Sigmoid colon (tissue), 7 donors: ENCODE data around the gene NUDT22. TPM values are rescaled to one million over a fixed set of nuclear protein-coding genes. Genes with fewer than 3 reads are reported as not detected.

Experiments used
- DNase-seq: peaks from one replicate; pipeline ENCODE4 v3.0.0-alpha.2; 2019
- H3K27ac ChIP-seq, 4 donors: fragments of 200-600 bp; sonication (generic); one replicate each; pipeline ENCODE4 v1.5.1; 2016 to 2019; ENCODE audit warnings: mild to moderate bottlenecking in 1 of 4
- H3K27me3 ChIP-seq, 3 donors: fragments of 200-600 bp; sonication (generic); one replicate each; pipeline ENCODE4 v1.5.1; 2019; ENCODE audit warnings: mild to moderate bottlenecking in 1 of 3
- H3K36me3 ChIP-seq, 4 donors: fragments of 200-600 bp; sonication (generic); one replicate each; pipeline ENCODE4 v1.5.1; 2016 to 2019
- H3K4me1 ChIP-seq, 4 donors: fragments of 200-600 bp; sonication (generic); one replicate each; pipeline ENCODE4 v1.5.1; 2017 to 2019
- H3K4me3 ChIP-seq, 4 donors: fragments of 200-600 bp; sonication (generic); one replicate each; pipeline ENCODE4 v1.5.1; 2017 to 2019; ENCODE audit warnings: mild to moderate bottlenecking in 2 of 4, moderate library complexity in 1 of 4
- H3K9me3 ChIP-seq, 4 donors: fragments of 200-600 bp in 3 of 4; sonication (generic) in 3 of 4; one replicate each; pipeline versions ENCODE4 v1.5.1 to v1.6.1; 2013 to 2019
- EP300 ChIP-seq, 4 donors: sonication (generic); formaldehyde crosslinking; IDR thresholded peaks; one replicate each; pipeline ENCODE4 v1.6.1; 2017; ENCODE audit warnings: antibody characterized with exemption in 4 of 4
- POLR2A ChIP-seq, 2 donors: fragments of 450-650 bp; IDR thresholded peaks; one replicate each; pipeline ENCODE4 v1.6.1; 2016; ENCODE audit warnings: antibody characterized with exemption in 2 of 2, mild to moderate bottlenecking in 2 of 2, moderate library complexity in 2 of 2
- POLR2AphosphoS5 ChIP-seq, 4 donors: sonication (generic); formaldehyde crosslinking; IDR thresholded peaks; one replicate each; pipeline ENCODE4 v1.6.1; 2017; ENCODE audit warnings: antibody characterized with exemption in 4 of 4
- WGBS, 2 donors: extraction: QIAGEN DNeasy Blood & Tissue Kit; methylation state at CpG; one replicate each; pipeline ENCODE4 v1.1.7; 2013; 5-methylcytosine and 5-hydroxymethylcytosine counted together
- intact Hi-C: fragments of 100-400 bp; cut with DNase I; formaldehyde crosslinking; loops from one replicate; pipeline ENCODE4 v1.15.1; 2023
- polyA plus RNA-seq, 3 donors: library from polyadenylated mRNA; stranded (reverse); fragments of 200-250 nt; gene quantifications; one replicate each; pipeline ENCODE4 v1.2.3, GENCODE V29; 2013
- total RNA-seq, 4 donors: library from RNA; depleted of rRNA; stranded (reverse); fragments of >200 nt; gene quantifications; one replicate each; pipeline ENCODE4 v1.1.0, GENCODE V29; 2016
- TF ChIP-seq, protein P1 (sequence below), 4 experiments: fragments of 450-650 bp in 3 of 4; fragments of 200-600 bp in 1 of 4; IDR thresholded peaks; one replicate each; pipeline ENCODE4 v1.5.1; 2016 to 2019; ENCODE audit warnings: antibody characterized with exemption in 4 of 4, mild to moderate bottlenecking in 3 of 4, moderate library complexity in 2 of 4
- donor health status: healthy with polysubstance abuse.
- donor health status: Bipolar disorder and iron deficiency.
- donor health status: healthy.

NUDT22 gene
- total and polyA plus RNA-seq, 7 donors, result 41.4 to 130 (median 64.8) TPM

DNA sequence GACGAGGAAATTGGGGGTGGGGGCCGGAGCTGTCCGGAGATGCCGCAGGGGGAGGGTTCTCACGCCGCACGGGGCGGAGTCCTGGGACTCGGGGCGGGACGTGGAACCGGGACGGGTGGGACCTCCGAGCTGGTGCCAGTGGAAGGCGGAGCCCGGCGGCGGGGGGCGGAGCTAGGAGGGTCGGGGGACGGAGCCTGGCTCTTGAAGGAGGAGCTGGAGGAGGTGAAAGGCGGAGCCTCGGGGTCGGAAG lies 15.1 kb downstream of the NUDT22 start:
- peaks cover 0 to 40% (median 5%) of the 10 kb centered on the region in 4 donors for H3K36me3 ChIP-seq
- DNase-seq, result peak; percentile 100
- 0 to 1% methylated on average over 24 of the region's 24 CpGs for WGBS, 2 donors
- peaks cover 0 to 53% (median 38%) of the 10 kb centered on the region in 4 donors for H3K4me1 ChIP-seq
- H3K4me3 ChIP-seq, result peak overlapping the region; percentile 62 to 97 (median 89)
- H3K27ac ChIP-seq, result peak overlapping the region; percentile 93 to 99 (median 98)
- no peaks in the 10 kb centered on the region for H3K27me3 ChIP-seq
- no peaks in the 10 kb centered on the region for H3K9me3 ChIP-seq
- intact Hi-C loops, result no loop called here
- TF ChIP-seq, protein P1, sequence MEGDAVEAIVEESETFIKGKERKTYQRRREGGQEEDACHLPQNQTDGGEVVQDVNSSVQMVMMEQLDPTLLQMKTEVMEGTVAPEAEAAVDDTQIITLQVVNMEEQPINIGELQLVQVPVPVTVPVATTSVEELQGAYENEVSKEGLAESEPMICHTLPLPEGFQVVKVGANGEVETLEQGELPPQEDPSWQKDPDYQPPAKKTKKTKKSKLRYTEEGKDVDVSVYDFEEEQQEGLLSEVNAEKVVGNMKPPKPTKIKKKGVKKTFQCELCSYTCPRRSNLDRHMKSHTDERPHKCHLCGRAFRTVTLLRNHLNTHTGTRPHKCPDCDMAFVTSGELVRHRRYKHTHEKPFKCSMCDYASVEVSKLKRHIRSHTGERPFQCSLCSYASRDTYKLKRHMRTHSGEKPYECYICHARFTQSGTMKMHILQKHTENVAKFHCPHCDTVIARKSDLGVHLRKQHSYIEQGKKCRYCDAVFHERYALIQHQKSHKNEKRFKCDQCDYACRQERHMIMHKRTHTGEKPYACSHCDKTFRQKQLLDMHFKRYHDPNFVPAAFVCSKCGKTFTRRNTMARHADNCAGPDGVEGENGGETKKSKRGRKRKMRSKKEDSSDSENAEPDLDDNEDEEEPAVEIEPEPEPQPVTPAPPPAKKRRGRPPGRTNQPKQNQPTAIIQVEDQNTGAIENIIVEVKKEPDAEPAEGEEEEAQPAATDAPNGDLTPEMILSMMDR (IDR thresholded peaks at IDR 0.05), result no peak
- TF ChIP-seq POLR2A (IDR thresholded peaks at IDR 0.05) (no peak), EP300 (IDR thresholded peaks at IDR 0.05) (no peak), POLR2AphosphoS5 (IDR thresholded peaks at IDR 0.05) (no peak)

DNA sequence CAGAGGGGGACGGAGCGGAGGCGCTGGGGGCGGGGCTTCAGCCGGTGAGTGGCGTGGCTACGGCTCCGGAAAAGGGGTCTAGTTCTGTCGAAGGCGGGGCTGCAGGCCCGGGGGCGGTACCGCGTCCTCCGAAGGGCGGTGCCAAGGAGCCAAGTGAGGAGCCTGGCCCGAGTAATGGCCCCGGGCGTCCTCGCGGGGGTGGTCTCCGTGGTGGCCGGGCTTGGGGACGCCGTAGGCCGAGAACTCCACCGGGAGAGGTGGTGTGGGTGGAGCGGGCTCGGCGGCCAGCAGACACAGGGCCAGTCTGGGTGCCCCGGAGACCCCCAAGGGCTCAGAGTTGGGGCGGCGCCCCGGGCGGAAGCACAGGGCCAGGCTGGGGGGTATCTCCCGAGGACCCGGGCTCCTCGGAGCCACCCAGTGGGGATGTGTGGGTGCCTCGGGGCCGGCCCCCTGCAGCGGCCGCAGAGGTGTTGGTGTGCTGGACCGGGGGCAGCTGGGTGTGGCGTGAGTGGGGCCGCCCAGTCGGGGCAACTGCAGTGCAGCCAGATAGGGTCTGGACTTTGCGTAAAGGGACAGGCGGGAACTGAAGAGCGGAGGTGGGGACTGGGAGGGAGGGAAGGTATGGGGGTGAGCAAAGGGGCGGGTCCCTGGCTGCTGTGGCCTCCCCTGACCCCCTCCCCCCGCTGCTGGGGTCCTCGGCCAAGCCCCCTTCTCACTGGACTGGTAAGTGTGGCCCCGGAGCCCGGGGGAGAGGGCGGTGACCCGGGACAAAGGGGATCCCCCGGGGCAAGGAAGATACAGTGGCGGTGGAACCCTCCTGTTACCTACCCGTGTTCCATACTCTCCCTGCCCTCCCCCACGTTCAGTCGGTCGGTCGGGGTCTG lies 15.7 kb downstream of the NUDT22 start:
- Histone ChIP-seq H3K4me3 (peak overlapping the region; percentile 85 to 97 (median 94)), H3K9me3 (no peaks in the 10 kb centered on the region), H3K36me3 (peaks cover 0 to 37% (median 5%) of the 10 kb centered on the region in 4 donors), H3K4me1 (peaks cover 0 to 54% (median 38%) of the 10 kb centered on the region in 4 donors), H3K27me3 (no peaks in the 10 kb centered on the region), H3K27ac (peak overlapping the region; percentile 93 to 99 (median 98))
- DNase-seq, result peak; percentile 86
- 0 to 1% methylated on average over 63 of the region's 63 CpGs for WGBS, 2 donors
- no peak for TF ChIP-seq EP300 (IDR thresholded peaks at IDR 0.05)
- TF ChIP-seq, protein P1 (IDR thresholded peaks at IDR 0.05), result no peak
- TF ChIP-seq POLR2AphosphoS5 (IDR thresholded peaks at IDR 0.05), result peak; percentile 83 to 91 (median 85)
- TF ChIP-seq POLR2A (IDR thresholded peaks at IDR 0.05), result peak; percentile 29 to 91
- intact Hi-C loops, result no loop called here

DNA sequence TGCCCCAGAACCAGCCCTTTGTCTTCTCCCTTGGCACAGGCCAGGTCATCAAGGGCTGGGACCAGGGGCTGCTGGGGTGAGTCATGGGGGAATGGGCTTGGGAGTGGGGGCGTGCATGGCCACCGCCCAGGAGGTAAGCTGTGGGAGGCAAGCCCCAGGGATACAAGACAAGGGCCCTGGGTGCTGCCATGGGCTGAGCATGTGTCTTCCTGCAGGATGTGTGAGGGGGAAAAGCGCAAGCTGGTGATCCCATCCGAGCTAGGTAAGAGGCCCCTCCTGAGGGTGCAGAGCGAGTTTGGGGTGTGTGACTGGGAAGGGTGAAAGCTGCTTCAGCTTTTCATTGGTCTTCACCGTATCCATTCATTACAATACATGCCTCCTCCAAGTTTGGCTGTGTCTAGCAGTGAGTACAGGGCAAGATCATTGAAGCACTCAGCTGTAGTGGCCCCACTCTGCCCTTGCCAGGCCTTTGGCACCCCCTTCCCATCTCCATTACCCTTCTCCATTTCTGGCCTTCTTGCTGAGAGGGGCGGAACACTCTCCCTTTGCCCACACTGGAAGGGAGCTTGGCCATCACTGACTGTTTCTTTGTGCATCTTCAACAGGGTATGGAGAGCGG lies 17.3 kb downstream of the NUDT22 start:
- peaks cover 0 to 21% (median 4%) of the 10 kb centered on the region in 4 donors for H3K36me3 ChIP-seq
- TF ChIP-seq, protein P1 (IDR thresholded peaks at IDR 0.05), result no peak
- TF ChIP-seq EP300 (IDR thresholded peaks at IDR 0.05) (no peak), POLR2A (IDR thresholded peaks at IDR 0.05) (no peak), POLR2AphosphoS5 (IDR thresholded peaks at IDR 0.05) (no peak)
- peak overlapping the region in 3 of 4 donors; percentile 93 to 99 (median 96) for H3K27ac ChIP-seq
- no peaks in the 10 kb centered on the region for H3K9me3 ChIP-seq
- WGBS, 2 donors, result 70 to 85% methylated on average over 8 of the region's 8 CpGs
- no peak overlapping the region for H3K4me3 ChIP-seq
- peaks cover 0 to 67% (median 44%) of the 10 kb centered on the region in 4 donors for H3K4me1 ChIP-seq
- intact Hi-C loops, result no loop called here
- DNase-seq, result no peak
- no peaks in the 10 kb centered on the region for H3K27me3 ChIP-seq

DNA sequence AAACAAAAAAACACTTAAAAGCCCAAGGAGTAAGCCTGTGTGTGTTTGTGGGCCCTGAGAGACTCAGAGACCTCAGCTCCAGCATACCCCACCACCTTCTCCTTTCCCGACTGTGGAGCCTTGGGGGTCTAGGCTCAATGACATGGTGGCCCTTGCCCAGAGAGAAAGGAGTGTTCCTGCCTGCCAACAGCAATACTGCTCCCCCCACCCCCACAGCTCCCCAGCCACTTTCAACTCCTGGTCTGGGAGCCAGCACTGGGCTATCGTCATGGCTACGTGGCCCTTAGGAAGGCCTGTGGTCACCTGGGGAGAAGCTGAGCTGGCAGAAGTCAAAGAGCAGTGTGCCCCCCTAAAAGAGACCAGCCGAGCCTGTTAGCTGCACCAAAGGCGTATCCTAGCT lies 18.0 kb downstream of the NUDT22 start:
- 48 to 65% methylated on average over 5 of the region's 5 CpGs for WGBS, 2 donors
- Histone ChIP-seq H3K27ac (peak overlapping the region in 1 of 4 donors; percentile 96), H3K9me3 (no peaks in the 10 kb centered on the region), H3K27me3 (no peaks in the 10 kb centered on the region), H3K4me3 (no peak overlapping the region), H3K4me1 (peaks cover 0 to 67% (median 44%) of the 10 kb centered on the region in 4 donors), H3K36me3 (peaks cover 0 to 13% (median 4%) of the 10 kb centered on the region in 4 donors)
- intact Hi-C loops, result no loop called here
- no peak for DNase-seq
- TF ChIP-seq, protein P1 (IDR thresholded peaks at IDR 0.05), result no peak
- no peak for TF ChIP-seq POLR2AphosphoS5 (IDR thresholded peaks at IDR 0.05)
- TF ChIP-seq POLR2A (IDR thresholded peaks at IDR 0.05), result no peak
